Neutrophil (primary cell): ENCODE measurements around the gene CBX4.

Experiments
- H3K27ac ChIP-seq: fragments of 200-600 bp; sonication (generic); 2 replicates; pipeline ENCODE4 v1.5.1; 2016; ENCODE audit warnings: mild to moderate bottlenecking, moderate library complexity
- H3K27me3 ChIP-seq: fragments of 200-600 bp; sonication (generic); 2 replicates; pipeline ENCODE4 v1.6.0; 2016; ENCODE audit warnings: mild to moderate bottlenecking
- H3K36me3 ChIP-seq: fragments of 200-600 bp; sonication (generic); 2 replicates; pipeline ENCODE4 v1.5.1; 2017
- H3K4me1 ChIP-seq, 2 experiments: fragments of 200-600 bp in 1 of 2; sonication (generic) in 1 of 2; 1 replicate in 1 of 2; 2 replicates in 1 of 2; pipeline versions ENCODE4 v1.5.1 to v1.6.1; 2013 to 2016; ENCODE audit warnings: low read depth in 1 of 2, low read length in 1 of 2, mild to moderate bottlenecking in 1 of 2, moderate library complexity in 1 of 2; ENCODE audit not compliant: control insufficient read depth in 1 of 2, insufficient read depth in 1 of 2
- H3K4me3 ChIP-seq, 2 experiments: fragments of 200-600 bp in 1 of 2; sonication (generic) in 1 of 2; 1 replicate in 1 of 2; 2 replicates in 1 of 2; pipeline ENCODE4 v1.5.1; 2013 to 2016; ENCODE audit warnings: low read depth in 1 of 2, low read length in 1 of 2, mild to moderate bottlenecking in 1 of 2, moderate library complexity in 1 of 2
- H3K9me3 ChIP-seq: fragments of 200-600 bp; sonication (generic); 2 replicates; pipeline ENCODE4 v1.5.1; 2016
- CTCF ChIP-seq: fragments of 200-600 bp; sonication (generic); IDR thresholded peaks from 2 replicates; pipeline ENCODE4 v1.5.1; 2016; ENCODE audit warnings: antibody characterized with exemption

Gene CBX4

GRCh38 chr17:79839356-79840268 is at the start of gene CBX4:
TSS of gene CBX4 (minus strand) at chr17:79839440. CDS start at chr17:79839251, 189 bp downstream.
- H3K4me1 ChIP-seq, result peaks cover 74% of the 10 kb centered on the region in 2 experiments
- H3K9me3 ChIP-seq, result no peaks in the 10 kb centered on the region
- H3K27ac ChIP-seq, result peak within 1 kb of the TSS; percentile 95
- H3K4me3 ChIP-seq, result peak within 1 kb of the TSS; percentile 97 to 99
- TF ChIP-seq CTCF, result peak; percentile 81
- peaks cover 51% of the 10 kb centered on the region for H3K27me3 ChIP-seq
- peaks cover 22% of the 10 kb centered on the region for H3K36me3 ChIP-seq

GRCh38 chr17:79888009-79888540 is 48.8 kb upstream of the CBX4 start:
- Histone ChIP-seq H3K4me1 (no peaks in the 10 kb centered on the region), H3K27ac (no peak overlapping the region), H3K4me3 (no peak overlapping the region), H3K27me3 (peaks cover 63% of the 10 kb centered on the region), H3K9me3 (no peaks in the 10 kb centered on the region), H3K36me3 (no peaks in the 10 kb centered on the region)
- no peak for TF ChIP-seq CTCF

- Histone ChIP-seq H3K27ac (no peak overlapping the region), H3K4me1 (no peaks in the 10 kb centered on the region), H3K36me3 (no peaks in the 10 kb centered on the region), H3K9me3 (no peaks in the 10 kb centered on the region), H3K4me3 (no peak overlapping the region), H3K27me3 (peaks cover 68% of the 10 kb centered on the region)
- no peak for TF ChIP-seq CTCF
Measured at GRCh38 chr17:79887451-79887991, 48.3 kb upstream of the CBX4 start.

- Histone ChIP-seq H3K36me3 (no peaks in the 10 kb centered on the region), H3K9me3 (no peaks in the 10 kb centered on the region), H3K4me3 (no peak overlapping the region), H3K27ac (no peak overlapping the region), H3K27me3 (peaks cover 56% of the 10 kb centered on the region), H3K4me1 (no peaks in the 10 kb centered on the region)
- no peak for TF ChIP-seq CTCF
Measured at GRCh38 chr17:79883202-79883601, 44.0 kb upstream of the CBX4 start.

GRCh38 chr17:79878329-79878947 is 39.2 kb upstream of the CBX4 start:
- Histone ChIP-seq H3K4me3 (no peak overlapping the region), H3K27me3 (peaks cover 54% of the 10 kb centered on the region), H3K9me3 (no peaks in the 10 kb centered on the region), H3K4me1 (no peaks in the 10 kb centered on the region), H3K36me3 (no peaks in the 10 kb centered on the region), H3K27ac (no peak overlapping the region)
- TF ChIP-seq CTCF, result no peak
